ENCODE measurements around the gene TMX3. TPM values are rescaled to one million over a fixed set of nuclear protein-coding genes. Genes with fewer than 3 reads are reported as not detected.

Gene TMX3
- polyA plus RNA-seq, 1 of the 3 experiments (the other 2 are of a cell fraction): 23.3 TPM

DNA sequence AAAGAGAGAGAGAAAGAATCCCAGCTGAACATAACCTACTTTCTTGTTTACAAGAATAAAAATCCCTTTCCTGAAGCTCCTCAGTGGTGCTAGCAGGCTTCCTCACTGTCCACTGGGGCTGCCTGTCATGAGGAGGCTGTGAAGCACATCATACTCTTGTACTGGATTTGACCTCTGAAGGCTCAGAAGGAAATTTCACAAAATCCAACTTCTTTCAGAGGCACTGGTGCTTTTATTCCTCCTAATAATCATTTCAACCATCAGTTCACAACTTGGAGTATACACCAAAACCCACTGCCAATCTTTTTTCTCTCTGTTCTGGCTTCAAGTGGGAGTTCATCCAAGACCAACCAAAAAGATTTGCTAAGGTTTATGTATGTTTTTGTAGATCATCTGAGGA, 48.5 kb downstream of the TMX3 start:
- no peaks in the 10 kb centered on the region for H3F3A ChIP-seq (replicated peaks; ENCODE audit: insufficient read depth)
- no peak overlapping the region for H3K9ac ChIP-seq
- no peak overlapping the region for H3K4me3 ChIP-seq (ENCODE audit: low read depth in 2 of 2, low read length in 1 of 2)
- ChIA-PET POLR2A (no interaction called here), CTCF (no interaction called here)
- TF ChIP-seq GABPA (IDR thresholded peaks at IDR 0.05; ENCODE audit: low read depth) (no peak), EZH2phosphoT487 (IDR thresholded peaks at IDR 0.05; ENCODE audit: borderline replicate concordance, low read depth) (no peak), CHD2 (IDR thresholded peaks at IDR 0.05; ENCODE audit: low read length, partially characterized antibody) (no peak), TEAD4 (IDR thresholded peaks at IDR 0.05; ENCODE audit: borderline replicate concordance, insufficient read depth) (no peak), NFIC (IDR thresholded peaks at IDR 0.05; ENCODE audit: borderline replicate concordance) (no peak), FOXJ3 (CRISPR knock-in tag; IDR thresholded peaks at IDR 0.05) (no peak), MAX (IDR thresholded peaks at IDR 0.05; ENCODE audit: low read depth) (no peak), GATA2 (CRISPR knock-in tag; IDR thresholded peaks at IDR 0.05) (no peak), REST (IDR thresholded peaks at IDR 0.05; ENCODE audit: low read depth, low read length) (no peak), TCF12 (IDR thresholded peaks at IDR 0.05) (no peak), MEF2A (IDR thresholded peaks at IDR 0.05; ENCODE audit: borderline replicate concordance, low read depth) (no peak), JUND (IDR thresholded peaks at IDR 0.05) (no peak), POLR2AphosphoS5 (IDR thresholded peaks at IDR 0.05; ENCODE audit: low read depth, low read length) (no peak), FOSL2 (IDR thresholded peaks at IDR 0.05; ENCODE audit: borderline replicate concordance, low read depth) (no peak), RXRA (IDR thresholded peaks at IDR 0.05; ENCODE audit: borderline replicate concordance, low read depth) (no peak), USF1 (IDR thresholded peaks at IDR 0.05; ENCODE audit: borderline replicate concordance, low read depth) (no peak), SIN3A (IDR thresholded peaks at IDR 0.05; ENCODE audit: borderline replicate concordance, low read depth, low read length) (no peak)
- TF ChIP-seq, protein P1, sequence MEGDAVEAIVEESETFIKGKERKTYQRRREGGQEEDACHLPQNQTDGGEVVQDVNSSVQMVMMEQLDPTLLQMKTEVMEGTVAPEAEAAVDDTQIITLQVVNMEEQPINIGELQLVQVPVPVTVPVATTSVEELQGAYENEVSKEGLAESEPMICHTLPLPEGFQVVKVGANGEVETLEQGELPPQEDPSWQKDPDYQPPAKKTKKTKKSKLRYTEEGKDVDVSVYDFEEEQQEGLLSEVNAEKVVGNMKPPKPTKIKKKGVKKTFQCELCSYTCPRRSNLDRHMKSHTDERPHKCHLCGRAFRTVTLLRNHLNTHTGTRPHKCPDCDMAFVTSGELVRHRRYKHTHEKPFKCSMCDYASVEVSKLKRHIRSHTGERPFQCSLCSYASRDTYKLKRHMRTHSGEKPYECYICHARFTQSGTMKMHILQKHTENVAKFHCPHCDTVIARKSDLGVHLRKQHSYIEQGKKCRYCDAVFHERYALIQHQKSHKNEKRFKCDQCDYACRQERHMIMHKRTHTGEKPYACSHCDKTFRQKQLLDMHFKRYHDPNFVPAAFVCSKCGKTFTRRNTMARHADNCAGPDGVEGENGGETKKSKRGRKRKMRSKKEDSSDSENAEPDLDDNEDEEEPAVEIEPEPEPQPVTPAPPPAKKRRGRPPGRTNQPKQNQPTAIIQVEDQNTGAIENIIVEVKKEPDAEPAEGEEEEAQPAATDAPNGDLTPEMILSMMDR (IDR thresholded peaks at IDR 0.05): no peak
- no peaks in the 10 kb centered on the region for H4K20me1 ChIP-seq (ENCODE audit: insufficient read depth)
- H3K27ac ChIP-seq (ENCODE audit: low read depth in 2 of 2, low read length in 1 of 2): no peak overlapping the region
- no peak overlapping the region for H2AFZ ChIP-seq (ENCODE audit: low read depth)
- no peaks in the 10 kb centered on the region for H3K27me3 ChIP-seq (ENCODE audit: insufficient read depth)
- H3K9me2 ChIP-seq: no peaks in the 10 kb centered on the region
- no peak overlapping the region for H3K4me2 ChIP-seq
- no peaks in the 10 kb centered on the region for H3K79me2 ChIP-seq (ENCODE audit: insufficient read depth)
- no peaks in the 10 kb centered on the region for H3K9me3 ChIP-seq
- no peaks in the 10 kb centered on the region for H3K4me1 ChIP-seq (ENCODE audit: control insufficient read depth in 1 of 2, insufficient read depth in 2 of 2, low read depth in 1 of 2, low read length in 1 of 2)
- no peaks in the 10 kb centered on the region for H3K36me3 ChIP-seq (replicated peaks in 1 of 2; ENCODE audit: control insufficient read depth in 1 of 2, insufficient read depth in 2 of 2, low read length in 1 of 2)
- no peak for DNase-seq
